MCF 10A (cell line): ENCODE measurements around the gene MVK. TPM values are rescaled to one million over a fixed set of nuclear protein-coding genes. Genes with fewer than 3 reads are reported as not detected.

ENCODE experiments used
- BruUV-seq: library from RNA; stranded (reverse); fragments of 400-500 nt; replicated peaks from 2 replicates; lab custom pipeline; 2021; lab: Mats Ljungman, UMichigan
- CTCF ChIA-PET: fragments of 300-600 bp; sonication (Branson Sonifier 250); formaldehyde crosslinking; extraction: SDS; loops from one replicate; lab custom pipeline; 2021; ENCODE audit warnings: antibody characterized with exemption, inconsistent platforms; lab: Yijun Ruan, JAX
- POLR2A ChIA-PET: fragments of 300-600, 350-650 bp; sonication (Branson Sonifier 250); formaldehyde crosslinking; extraction: SDS; loops from one replicate; lab custom pipeline; 2020; ENCODE audit warnings: antibody characterized with exemption, inconsistent platforms; lab: Yijun Ruan, JAX
- DNase-seq: peaks from one replicate; pipeline ENCODE4 v3.0.0-alpha.2; 2018; ENCODE audit not compliant: unreplicated experiment
- H3K27ac Mint-ChIP-seq: one replicate; pipeline ENCODE4 v1.8.0; 2022; ENCODE audit warnings: mild to moderate bottlenecking, low read depth, mixed read lengths; ENCODE audit not compliant: unreplicated experiment
- H3K27me3 Mint-ChIP-seq: one replicate; pipeline ENCODE4 v1.8.0; 2022; ENCODE audit warnings: mixed read lengths; ENCODE audit not compliant: insufficient read depth, unreplicated experiment
- H3K36me3 Mint-ChIP-seq: one replicate; pipeline ENCODE4 v1.8.0; 2022; ENCODE audit warnings: mild to moderate bottlenecking, moderate library complexity, mixed read lengths; ENCODE audit not compliant: insufficient read depth, unreplicated experiment
- H3K4me1 Mint-ChIP-seq: one replicate; pipeline ENCODE4 v1.8.0; 2022; ENCODE audit warnings: mixed read lengths; ENCODE audit not compliant: insufficient read depth, unreplicated experiment
- H3K4me3 Mint-ChIP-seq: one replicate; pipeline ENCODE4 v1.8.0; 2022; ENCODE audit warnings: mild to moderate bottlenecking, moderate library complexity, mixed read lengths; ENCODE audit not compliant: unreplicated experiment
- H3K9me3 Mint-ChIP-seq: one replicate; pipeline ENCODE4 v1.8.0; 2022; ENCODE audit warnings: mixed read lengths; ENCODE audit not compliant: unreplicated experiment
- CTCF ChIP-seq: fragments of 200-600 bp; IDR thresholded peaks from one replicate; pipeline ENCODE4 v1.8.0; 2022; ENCODE audit warnings: antibody characterized with exemption, mild to moderate bottlenecking; ENCODE audit not compliant: unreplicated experiment
- intact Hi-C: fragments of 100-400 bp; cut with micrococcal nuclease; formaldehyde crosslinking; loops from 2 replicates; pipeline ENCODE4 v1.14.1; 2022
- total RNA-seq: library from RNA; stranded (reverse); gene quantifications from 2 replicates; pipeline ENCODE4 v1.2.3, GENCODE V29; 2022

Gene MVK
- total RNA-seq, 1 experiment from 2014 or later: 17.1 TPM

DNA sequence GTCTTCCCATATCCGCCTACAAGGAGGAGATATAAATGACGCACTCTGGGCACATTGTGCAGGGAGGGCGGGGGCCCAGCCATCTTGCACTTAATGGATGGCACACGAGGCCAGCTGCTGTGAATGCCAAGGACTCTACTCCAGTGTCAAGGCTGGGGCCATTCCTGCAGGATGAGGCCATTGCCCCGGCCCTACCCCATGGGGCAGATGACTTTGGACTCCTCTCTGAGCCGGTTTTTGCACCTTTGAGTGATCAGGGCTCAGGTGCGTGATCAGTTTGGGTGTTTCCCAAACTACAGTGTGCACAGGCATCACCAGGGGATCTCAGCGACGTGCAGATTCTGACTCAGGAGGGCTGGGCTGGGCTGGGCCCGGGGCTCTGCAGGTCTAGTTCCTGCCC is 16.4 kb upstream of the MVK start:
- no TSS peak for BruUV-seq
- no peak for DNase-seq
- TF ChIP-seq CTCF: no peak
- Mint-ChIP-seq H3K27ac (no peak overlapping the region), H3K36me3 (peaks cover 6% of the 10 kb centered on the region), H3K27me3 (no peaks in the 10 kb centered on the region), H3K4me3 (no peak overlapping the region), H3K4me1 (no peaks in the 10 kb centered on the region), H3K9me3 (no peaks in the 10 kb centered on the region)
- intact Hi-C loops: no loop called here
- POLR2A ChIA-PET: interaction anchor here (1.4 kb wide), 1 partner anchor 9 kb away, joined by 6 read pairs; no protein-coding TSS in a partner anchor
- CTCF ChIA-PET: interaction anchor here (1.1 kb wide), 1 partner anchor 10 kb away, joined by 3 read pairs; no protein-coding TSS in a partner anchor

DNA sequence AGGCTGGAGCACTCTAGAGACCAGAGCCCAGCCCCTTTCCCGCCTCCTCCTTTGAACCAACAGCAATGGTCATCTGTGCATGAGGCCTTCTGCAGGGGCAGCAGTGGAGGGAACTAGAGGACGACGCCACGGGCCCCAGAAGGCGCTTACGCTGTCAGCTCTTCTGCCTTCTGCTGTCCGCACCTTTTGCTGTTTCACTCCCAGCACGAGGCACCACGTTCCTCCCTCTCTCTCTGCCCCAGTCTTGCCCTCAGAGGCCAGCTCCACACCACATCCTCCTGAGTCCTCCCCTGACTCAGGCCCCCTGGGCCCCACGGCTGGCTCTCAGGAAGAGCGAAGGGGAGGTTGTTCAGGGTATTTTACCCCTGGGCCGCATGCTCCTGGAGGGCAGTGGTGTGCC is 15.8 kb upstream of the MVK start:
- POLR2A ChIA-PET: interaction anchor here (0.7 kb wide), 1 partner anchor 18 kb away, joined by 4 read pairs; no protein-coding TSS in a partner anchor
- BruUV-seq: no TSS peak
- no peak for DNase-seq
- no peak for TF ChIP-seq CTCF
- no peaks in the 10 kb centered on the region for H3K27me3 Mint-ChIP-seq
- H3K4me3 Mint-ChIP-seq: no peak overlapping the region
- intact Hi-C loops: no loop called here
- H3K9me3 Mint-ChIP-seq: no peaks in the 10 kb centered on the region
- H3K4me1 Mint-ChIP-seq: no peaks in the 10 kb centered on the region
- CTCF ChIA-PET: no interaction called here
- H3K36me3 Mint-ChIP-seq: peaks cover 6% of the 10 kb centered on the region
- no peak overlapping the region for H3K27ac Mint-ChIP-seq

- H3K36me3 Mint-ChIP-seq: peaks cover 6% of the 10 kb centered on the region
- no peaks in the 10 kb centered on the region for H3K27me3 Mint-ChIP-seq
- no peak for DNase-seq
- BruUV-seq: no TSS peak
- no peaks in the 10 kb centered on the region for H3K9me3 Mint-ChIP-seq
- no peaks in the 10 kb centered on the region for H3K4me1 Mint-ChIP-seq
- intact Hi-C loops: no loop called here
- ChIA-PET CTCF (interaction anchor here (0.5 to 1.4 kb wide), 3 partner anchors 39 to 130 kb away, joined by 3 to 4 read pairs (median 3); no protein-coding TSS in a partner anchor), POLR2A (interaction anchor here (0.6 to 0.7 kb wide), 2 partner anchors 19 to 98 kb away, joined by 3 to 4 read pairs; no protein-coding TSS in a partner anchor)
- TF ChIP-seq CTCF: no peak
- no peak overlapping the region for H3K4me3 Mint-ChIP-seq
- no peak overlapping the region for H3K27ac Mint-ChIP-seq
Observed at GRCh38 chr12:109558374-109559199, 15.0 kb upstream of the MVK start.

GRCh38 chr12:109559200-109559505 is 14.4 kb upstream of the MVK start:
- no TSS peak for BruUV-seq
- Mint-ChIP-seq H3K27ac (no peak overlapping the region), H3K36me3 (peaks cover 6% of the 10 kb centered on the region), H3K27me3 (no peaks in the 10 kb centered on the region), H3K9me3 (no peaks in the 10 kb centered on the region), H3K4me3 (no peak overlapping the region), H3K4me1 (no peaks in the 10 kb centered on the region)
- intact Hi-C loops: no loop called here
- CTCF ChIA-PET: interaction anchor here (0.9 to 1.4 kb wide), 2 partner anchors 38 to 126 kb away, joined by 3 to 4 read pairs; no protein-coding TSS in a partner anchor
- POLR2A ChIA-PET: interaction anchor here (0.6 to 1.9 kb wide), 4 partner anchors 14 to 98 kb away, joined by 3 to 5 read pairs (median 4); partner anchors contain the start of gene MMAB
- TF ChIP-seq CTCF: no peak
- no peak for DNase-seq
